Activated CD4-positive, alpha-beta T cell treated with anti-CD3 and anti-CD28 coated beads for 24 hours (primary cell): Measurements from ENCODE around the gene HDAC10.

Experiments
- DNase-seq, 2 donors: peaks; one replicate each; pipeline ENCODE4 v3.0.0-alpha.2; 2020; ENCODE audit warnings: low read depth in 2 of 2

Gene HDAC10, protein sequence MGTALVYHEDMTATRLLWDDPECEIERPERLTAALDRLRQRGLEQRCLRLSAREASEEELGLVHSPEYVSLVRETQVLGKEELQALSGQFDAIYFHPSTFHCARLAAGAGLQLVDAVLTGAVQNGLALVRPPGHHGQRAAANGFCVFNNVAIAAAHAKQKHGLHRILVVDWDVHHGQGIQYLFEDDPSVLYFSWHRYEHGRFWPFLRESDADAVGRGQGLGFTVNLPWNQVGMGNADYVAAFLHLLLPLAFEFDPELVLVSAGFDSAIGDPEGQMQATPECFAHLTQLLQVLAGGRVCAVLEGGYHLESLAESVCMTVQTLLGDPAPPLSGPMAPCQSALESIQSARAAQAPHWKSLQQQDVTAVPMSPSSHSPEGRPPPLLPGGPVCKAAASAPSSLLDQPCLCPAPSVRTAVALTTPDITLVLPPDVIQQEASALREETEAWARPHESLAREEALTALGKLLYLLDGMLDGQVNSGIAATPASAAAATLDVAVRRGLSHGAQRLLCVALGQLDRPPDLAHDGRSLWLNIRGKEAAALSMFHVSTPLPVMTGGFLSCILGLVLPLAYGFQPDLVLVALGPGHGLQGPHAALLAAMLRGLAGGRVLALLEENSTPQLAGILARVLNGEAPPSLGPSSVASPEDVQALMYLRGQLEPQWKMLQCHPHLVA

DNA sequence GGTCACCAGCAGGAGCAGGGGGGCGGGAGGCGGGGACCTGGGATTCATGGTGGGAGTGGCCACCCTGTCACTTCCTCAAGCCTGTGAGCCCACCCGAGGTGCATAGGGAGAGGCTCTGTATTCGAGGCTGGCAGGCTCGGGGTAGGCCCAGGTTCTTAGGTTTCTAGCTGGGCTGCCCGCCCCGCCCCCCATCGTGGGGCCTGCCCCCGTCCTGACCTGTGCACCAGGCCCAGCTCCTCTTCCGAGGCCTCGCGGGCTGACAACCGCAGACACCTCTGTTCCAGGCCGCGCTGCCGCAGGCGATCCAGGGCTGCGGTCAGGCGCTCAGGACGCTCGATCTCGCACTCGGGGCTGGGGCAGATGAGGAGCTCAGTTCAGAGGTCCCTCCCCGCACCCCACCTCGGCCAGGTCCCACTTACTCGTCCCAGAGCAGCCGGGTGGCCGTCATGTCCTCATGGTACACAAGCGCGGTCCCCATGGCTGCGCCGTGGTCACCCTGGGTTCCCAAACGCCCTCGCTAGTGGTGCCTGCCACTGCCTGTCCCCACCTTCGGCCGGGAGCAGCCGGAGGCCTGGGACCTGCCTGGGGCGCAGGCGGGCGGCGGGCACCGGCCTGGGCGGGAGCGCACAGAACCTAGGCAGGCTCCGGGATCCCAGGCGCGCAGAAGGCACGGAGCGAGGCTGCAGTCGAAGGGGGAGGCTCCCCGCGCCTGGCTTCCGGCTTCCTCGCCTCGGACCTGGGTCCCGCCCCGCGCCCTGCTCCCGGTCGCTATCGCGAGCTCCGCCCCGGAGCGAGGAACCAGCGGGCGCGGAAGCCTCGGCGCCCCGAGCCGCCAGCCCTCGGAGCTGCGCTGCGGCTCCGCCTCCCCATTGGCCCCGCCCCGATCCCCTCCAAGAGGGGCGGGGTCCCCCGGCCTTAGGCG, at the start of gene HDAC10:
TSS of gene HDAC10 (minus strand) at position 711 of the 922 bp plus-strand sequence. CDS start at position 478, 233 bp downstream.
- DNase-seq = peak; percentile 68 to 77

DNA sequence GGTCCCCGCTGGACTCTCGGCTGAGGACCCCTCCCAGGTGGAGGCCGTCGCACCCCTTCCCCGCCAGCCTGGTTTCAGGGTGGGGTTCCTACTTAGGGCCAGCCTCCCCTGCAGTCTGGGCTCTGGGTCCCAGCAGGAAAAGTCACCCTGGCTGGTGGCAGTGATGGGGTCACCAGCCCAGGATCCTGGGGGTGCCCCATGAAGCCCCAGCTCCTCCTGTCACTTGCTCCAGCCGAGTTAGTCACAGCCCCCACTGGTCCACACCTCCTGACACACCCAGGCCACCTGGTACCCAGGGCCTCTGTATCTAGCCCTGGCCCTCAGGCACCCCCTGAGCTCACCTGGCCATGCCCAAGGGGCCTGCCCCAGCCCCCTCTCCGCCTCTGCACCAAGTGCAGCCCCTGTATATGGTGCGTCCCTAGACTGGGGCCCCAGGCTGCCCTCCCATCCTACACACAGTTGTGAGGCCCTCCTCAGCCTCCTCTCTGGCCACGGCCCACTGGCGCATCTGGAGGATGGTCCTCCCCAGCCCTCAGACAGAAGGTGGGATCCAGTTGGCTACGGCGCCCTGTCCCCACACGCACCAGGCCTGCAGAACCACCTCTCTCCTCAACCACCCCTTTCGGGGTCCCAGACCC, 49.7 kb upstream of the HDAC10 start:
- DNase-seq = no peak

DNA sequence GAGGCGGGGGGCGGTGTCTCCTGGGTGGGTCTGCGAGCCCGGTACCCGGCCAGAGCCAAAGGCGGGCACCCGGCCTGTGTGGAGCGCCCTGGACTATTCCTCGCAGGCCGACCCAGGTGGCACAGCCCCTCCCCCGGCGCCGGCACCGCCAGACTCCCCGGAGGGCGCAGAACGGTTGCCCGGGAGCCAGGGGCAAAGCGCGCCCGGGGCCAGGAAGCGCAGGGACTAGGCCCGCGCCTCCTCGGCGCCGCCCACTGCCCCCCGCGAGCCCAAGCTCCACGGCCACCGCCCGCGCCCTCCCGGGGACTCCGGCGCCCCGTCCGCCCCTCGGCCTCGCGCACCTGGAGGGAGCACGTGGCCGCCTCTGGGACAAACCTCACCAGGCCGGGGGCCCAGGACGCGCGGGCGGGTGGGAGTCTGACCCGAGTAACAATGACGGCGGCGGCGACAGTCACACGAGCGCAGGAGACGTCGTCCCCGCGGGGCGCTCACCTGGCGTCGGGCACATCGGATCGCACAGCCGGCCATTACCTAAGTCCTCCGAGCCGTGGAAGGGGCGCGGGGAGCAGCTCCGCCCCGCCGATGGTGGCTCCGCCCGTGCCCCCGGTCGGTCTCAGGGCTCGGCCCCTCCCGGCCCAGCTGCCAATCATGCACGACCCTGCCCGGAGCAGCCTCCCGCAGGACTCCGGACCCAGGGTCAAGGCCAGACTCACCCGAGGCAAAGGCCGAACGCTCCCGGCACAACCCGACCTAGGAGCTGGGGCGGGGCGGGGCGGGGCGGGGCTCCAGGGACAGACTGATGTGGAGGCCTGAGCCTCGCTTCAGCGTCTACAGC, 48.9 kb upstream of the HDAC10 start:
- DNase-seq = no peak

DNA sequence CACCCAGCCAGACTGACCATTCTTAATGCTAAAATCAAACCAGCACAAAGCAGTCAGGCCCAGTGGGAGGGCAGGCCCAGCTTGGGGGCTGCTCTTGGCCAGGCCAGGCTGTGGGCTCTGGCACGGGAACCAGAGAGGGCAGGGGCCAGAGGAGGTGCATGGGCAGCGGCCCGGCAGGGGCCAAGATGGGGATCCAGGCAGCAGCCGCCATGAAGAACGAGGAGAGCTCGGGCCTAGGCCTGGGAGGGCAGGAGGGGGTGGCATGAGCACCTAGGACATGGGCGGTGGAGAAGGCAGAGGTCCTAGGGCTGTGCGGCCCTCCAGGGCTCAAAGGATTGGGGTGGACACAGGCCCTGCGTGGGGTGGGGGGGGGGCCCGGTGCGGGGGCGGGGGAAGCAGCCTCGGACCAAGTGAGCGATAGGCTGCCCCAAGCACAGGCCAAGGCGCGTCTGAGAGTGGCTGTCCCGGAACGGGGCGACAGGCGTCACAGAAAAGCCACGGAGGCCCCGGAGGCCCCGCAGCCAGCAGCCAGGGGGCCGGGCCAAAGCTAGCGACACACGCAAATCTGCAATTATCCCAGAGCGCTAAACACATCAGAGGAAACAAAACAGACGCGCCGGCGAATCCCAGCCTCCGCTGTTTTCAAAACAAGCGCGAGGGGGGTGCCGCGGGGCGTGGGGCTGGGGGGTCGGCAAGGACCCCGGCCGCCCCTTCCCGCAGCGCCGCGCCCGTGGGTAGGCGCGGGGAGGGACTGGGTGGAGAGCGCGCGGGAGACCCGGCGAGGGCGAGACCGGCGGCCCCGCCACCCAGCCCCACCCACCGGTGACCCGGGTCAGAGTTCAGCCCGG, 48.1 kb upstream of the HDAC10 start:
- DNase-seq = no peak

DNA sequence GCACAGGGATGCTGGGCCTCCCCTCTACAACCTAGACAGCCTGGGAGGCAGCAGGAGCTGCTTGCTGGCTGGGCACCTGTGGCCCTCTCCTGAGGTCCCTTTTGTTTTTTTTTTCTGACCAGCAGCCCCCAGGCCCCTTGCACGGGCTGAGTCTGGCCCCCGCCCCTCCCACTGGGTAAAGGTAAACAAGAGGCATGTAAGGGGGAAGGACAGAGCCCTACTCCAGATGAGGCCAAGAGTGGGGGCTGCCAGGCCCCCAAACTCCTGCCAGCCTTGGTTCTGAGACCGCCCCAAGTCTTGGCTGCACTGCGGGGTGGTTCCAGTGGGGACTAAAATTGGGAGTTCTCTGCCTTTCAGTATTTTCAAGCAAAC, 47.2 kb upstream of the HDAC10 start:
- DNase-seq = no peak

DNA sequence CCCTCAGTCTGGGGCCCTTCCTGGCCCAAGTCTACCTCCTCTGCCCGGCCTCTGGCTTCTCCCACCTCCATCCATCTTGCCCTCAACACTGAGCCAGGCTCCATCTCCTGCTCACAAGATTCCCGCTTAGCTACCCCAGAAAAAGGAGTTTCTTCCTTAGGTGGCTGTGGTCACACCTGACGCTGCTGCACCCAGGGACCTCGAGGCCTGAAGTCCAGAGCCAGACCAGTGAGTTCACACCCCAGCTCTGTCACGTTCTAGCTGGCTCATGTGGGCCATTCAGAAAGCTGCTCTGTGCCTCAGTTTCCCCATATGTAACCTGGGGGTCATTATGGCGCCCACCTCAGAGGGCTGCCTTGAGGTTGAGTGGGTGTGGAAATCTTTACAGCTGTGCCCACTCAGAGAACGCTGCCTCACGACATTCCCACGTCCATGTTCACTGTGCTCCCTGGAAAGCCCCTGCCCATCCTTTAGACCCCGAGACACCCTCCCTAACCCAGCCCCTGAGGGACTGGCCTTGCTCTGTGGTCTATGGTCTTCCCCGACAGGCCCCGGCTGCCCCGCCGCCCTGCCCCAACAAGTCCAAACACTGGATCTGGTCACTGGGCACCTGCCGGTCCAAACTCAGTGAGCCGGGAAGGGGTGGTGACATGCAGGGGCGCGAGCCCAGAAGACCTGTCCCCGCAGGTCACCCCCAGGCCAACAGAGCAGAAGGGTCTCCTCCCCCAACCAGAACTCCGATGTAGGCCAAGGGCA, 46.6 kb upstream of the HDAC10 start:
- no peak for DNase-seq

DNA sequence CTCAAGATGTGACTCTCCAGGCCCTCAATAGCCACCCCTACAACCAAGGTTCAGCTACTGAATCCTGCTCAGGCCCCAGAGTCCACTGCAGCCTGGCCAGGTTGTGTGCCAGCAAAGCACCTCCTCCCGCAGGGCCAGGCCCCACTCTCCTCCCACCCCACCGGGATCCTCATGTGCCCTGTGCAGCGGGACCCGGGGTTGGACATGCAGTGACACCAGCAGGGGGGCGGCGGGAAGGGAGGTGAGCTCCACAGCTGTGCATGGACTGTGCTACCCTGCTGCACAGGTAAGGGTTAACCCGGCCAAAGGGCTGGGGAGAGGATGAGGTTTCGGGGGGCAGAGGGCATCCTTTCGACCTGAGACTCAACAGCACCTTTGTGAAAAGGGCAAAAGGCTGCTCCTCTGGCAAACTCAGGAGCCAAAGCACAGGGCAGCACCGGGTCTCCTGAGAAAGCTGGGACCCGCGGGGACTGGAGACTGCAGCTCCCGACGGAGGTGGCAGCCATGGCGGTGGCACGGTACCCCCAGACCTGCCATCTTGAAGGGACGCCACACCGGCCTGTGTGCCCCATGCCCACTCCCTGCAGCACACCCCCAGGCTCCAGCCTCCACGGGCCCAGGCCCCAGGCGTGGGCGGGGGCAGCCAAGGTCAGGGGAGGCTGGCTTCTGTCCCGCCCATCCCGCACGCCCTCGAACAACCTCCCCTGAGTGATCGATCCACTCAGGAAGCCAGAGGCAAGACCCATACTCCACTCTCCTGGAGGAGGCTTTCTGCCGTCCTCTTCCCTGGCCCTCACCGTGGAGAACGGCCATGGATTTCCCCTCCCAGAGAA, 45.8 kb upstream of the HDAC10 start:
- DNase-seq = no peak

DNA sequence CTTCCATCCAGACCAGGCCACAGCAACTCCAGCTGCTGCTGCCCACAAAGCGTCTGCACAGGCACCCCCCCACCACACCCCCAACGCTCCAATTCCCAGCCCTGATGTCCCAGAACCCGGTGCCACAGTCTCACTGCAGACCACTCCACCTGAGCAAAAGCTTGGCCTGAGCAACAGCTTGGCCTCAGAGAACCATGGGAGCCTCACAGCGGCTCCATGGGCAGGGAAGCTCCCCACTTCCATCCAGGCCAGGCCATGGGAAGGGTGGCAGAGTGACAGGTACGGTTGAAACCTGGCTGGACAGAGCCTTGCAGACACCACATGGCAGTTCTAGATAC, 43.2 kb upstream of the HDAC10 start:
- DNase-seq = no peak

DNA sequence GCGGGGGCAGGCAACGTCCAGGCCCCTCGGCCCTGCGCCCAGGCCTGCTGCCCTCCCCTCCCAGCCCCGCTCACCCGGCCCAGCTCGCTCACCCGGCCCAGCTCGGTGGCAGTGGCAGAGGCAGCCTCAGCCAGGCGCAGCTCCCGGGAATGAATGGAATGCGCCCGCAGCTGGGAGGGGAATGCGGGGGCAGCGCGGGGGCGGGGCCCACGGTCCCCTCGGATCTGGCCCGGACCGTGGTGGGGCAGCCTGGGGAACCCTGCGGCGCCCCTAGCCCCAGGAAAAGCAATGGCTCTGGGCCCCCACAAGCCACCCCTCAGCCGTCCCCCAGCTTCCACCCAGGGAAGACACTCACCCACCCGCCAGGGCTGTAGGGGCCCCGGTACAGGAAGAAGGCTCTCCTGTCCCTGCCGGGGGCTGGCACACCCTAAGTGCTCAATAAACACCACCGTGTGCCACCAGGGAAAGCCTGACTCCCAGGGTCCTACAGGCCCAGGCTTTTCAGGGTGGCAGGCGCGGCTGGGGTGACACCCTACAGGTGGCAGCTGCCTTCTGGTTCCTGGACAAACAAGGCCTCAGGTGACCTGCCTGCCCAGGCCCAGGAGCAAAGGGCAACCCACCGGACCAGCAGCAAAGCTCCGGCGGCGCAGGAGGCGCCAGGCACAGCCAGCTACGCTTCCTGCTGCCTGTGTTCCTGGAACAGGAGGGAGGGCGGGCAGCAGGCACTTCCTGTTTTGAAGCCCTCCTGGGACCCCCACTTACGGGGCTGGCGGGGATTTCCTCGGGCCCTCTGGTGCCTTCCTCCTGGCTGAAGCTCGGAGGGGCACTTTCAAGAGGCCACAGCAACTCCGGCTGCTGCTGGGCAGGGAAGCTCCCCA, 42.6 kb upstream of the HDAC10 start:
- no peak for DNase-seq

DNA sequence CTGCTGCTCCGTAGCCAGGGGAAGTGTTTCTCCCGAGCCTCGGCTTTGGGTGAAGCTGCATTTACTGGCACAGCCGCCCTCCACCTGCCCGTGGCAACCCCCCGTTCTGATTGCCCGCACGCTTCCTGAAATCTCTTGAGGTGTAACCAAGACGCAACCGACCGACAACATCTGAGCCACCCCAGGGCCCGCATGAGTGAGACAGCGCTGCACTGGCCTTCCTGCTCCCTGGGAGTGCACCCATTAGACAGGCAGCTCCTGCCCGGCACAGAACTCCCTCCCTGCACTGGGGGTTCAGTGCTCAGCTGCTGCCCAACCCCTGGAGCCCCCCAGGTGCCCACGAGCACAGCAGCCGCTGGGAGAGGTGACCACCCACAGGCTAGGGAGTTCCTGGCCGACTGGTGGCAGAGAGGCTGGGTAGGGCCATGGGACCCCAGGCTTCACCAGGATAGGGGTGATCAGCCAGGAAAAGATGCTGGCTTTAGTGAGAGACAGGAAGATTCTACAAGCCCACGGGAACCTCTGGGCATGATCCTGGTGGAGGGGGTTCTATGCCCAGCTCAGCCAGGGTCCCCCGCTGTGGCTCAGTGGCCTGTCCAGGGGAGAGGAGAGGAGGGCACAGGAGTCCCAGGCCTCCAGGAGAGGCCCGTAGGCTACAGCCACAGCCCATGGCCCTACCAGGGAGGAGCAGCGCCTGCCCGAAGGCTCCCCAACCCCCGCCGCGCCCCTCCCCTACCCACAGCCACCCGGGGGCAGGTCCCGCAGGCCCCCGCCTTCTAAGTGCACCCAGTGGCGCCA, 41.8 kb upstream of the HDAC10 start:
- no peak for DNase-seq

DNA sequence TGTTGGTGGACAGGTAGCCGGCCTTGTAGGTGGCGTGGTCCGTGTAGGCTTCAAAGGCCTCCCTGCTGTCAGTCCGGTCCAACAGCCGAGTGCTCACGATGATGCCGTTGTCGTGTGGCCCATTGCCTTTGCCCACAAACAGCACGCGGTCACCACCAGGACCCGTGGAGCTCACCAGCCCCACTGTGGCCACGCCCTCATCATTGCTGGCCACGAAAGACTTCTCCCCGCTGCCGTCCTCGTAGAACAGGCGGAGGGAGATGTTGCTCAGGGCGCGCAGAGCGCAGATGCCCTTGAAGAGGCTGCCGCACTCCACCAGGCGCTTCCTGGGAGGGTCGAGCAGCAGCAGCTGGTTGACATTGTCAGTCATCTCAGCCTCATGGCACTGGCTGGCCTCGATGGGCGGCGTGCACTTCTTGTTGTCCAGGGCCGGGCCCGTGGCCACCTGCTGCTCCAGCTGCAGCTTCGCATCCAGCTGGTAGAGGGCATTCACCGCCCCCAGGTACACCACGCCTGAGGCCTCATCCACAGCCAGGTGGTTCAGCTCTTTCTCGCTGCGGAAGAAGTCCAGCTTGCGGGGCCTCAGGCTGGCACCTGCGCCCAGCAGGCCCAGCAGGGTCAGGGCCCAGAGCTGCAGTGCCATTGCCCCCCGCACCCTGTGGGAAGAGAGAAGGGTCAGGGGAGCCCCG, 39.0 kb upstream of the HDAC10 start:
- DNase-seq = no peak

DNA sequence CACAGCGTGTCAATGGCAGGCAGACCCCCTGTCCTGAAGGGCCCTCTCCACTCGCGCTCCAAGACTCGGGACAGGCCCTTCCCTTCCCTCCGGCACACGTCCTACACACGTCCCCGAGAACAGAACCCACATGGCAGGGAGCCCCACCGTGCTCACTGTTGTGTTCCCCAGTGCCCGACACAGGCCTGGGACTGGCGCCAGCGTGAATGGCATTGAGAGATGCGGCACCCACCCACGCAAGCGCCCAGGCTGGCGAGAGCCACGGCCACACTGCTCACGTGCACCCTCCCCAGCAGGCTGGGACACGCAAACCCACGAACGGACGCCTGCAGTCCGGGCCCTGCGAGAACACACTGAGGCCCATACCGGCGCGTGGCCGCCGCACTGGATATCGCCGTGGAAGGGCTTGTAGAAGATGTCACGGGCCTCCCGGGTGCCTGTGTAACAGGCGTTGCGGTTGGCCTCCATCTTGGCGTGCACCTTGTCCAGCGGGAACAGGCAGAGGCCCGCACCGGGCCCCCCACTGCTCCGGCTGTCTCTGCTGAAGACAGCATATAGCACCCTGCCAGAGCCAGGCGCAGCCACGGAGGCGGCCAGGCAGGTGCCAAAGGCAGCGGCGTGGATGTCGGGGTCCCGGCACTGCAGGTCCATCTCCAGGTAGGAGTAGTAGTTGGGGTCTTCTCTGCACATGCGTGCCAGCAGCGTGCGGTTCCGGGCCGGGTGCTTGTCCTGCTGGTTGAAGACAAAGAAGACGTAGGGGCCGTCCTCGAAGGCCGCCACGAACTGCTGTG, 38.3 kb upstream of the HDAC10 start:
- DNase-seq = no peak

DNA sequence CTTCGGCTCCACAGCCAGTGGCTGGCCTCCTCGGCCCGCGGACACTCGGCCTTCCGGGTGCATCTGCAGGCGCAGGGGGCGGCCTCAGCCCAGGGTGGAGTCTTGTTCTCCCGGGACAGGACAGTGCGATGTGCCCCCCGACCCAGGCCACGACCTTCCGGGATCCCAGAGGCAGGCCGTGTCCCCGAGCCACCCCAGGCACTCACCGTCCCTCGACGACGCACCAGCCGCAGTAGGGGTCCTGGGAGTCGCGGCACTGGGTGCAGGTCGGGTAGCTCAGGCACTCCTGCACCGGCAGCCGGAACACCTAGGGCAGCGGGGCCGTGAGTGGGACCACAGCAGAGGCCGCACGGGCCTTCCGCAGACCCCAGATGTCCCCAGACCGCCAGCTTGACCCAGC, 36.7 kb upstream of the HDAC10 start:
- no peak for DNase-seq

DNA sequence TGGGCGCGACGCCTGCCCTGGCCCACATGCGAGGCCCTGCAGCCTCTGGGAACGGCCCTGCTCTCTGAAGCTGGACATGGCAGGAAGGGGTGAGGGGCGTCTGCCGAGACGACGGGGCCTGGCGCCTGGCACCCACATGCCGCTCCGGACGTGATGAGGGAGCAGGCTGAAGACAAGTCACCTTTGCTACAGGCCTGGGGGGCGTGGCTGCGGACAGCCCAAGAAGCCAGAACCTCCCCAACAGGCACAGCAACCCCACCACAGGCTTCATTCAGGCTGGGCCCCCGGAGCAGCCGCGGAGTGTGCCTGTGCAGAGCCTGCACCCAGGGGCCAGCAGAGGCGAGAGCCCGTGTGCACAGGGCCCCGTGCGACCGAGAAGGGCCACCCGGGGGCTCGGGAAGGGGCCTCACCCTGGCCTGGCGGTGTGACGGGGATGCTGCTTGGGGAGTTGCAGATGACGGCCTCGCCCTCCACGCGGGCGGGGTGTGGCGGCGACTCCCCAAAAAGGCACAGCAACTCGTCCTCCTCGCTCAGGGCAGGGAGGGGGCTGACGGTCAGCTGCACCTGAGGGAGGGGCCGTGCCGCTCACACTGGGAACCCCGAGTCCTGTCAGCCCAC, 35.7 kb upstream of the HDAC10 start:
- no peak for DNase-seq

DNA sequence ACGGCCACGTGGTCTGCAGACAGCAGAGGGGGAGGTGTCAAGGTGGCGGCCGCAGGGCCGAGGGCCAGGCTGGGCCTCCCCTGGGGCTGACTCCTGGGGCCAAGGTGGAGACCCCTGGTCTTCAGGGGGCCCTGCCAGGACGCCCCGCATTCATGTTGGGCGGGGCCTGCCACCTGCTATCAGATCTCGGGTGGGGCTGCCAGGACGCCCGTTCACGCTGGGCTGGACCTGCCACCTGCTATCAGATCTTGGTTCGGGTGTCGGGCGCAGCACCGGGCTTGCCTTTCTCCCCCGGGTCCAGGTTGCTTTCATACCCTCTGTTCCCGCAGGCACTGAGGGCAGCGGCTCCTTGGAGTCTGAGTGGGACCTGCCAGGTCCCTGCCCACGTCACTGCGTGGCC, 35.2 kb upstream of the HDAC10 start:
- DNase-seq = no peak
